Measurements from ENCODE around the gene LARGE2.
A peak's percentile ranks its signal among the peaks of the same experiment; 100 is the strongest.
"Not testable (repeated sequence)": the region's sequence is repeated elsewhere in the genome, so short reads cannot be mapped to it uniquely, and the experiment has no call there.

LARGE2 gene

DNA sequence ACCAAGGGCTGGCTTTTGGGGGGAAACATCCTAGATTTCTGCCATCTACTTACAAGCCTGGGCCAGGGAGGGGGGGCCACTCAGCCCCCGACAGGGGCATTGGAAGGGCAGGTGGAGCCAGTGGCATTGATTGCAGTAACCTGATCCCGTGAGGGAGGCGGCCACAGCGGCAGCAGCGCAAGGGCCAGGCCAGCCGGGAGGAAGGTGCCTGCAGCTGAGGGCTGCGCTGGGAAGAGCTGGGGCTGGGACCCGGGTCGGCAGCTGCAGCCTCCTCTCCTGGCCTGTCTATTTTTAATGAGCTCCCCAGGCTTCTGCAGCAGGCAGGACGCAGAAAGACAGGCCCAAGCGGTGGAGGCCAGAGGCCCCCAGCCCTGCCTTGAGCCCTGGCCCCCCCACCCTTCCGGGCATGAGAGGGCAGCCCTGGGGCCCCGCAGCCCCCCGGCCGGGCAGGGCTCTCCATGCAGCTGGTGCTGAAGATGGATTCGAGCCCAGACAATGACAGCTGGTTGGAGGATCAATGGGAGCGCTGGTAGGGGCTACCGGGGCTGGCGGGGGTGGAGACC lies 26.0 kb upstream of the LARGE2 start:
- DNase-seq: peak; percentile 82

DNA sequence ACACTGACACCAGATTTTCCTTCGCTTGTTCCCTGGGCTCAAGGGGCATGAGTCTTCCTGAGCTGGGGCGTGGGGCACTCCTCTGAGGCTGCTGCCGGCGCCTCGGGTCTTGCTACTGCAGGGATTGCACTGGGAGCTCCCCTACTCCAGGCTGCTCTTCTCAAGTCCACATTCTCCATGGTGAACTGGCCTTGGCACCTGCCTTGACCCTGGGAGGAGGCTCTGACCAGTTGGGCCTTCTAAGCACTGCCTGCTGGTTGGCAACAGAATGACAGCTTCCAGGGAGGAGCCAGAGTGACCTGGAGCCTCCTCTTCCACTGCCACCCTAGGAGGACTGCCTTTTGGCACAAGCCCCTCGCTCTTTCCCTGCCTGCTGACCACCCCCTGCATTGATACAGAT lies 24.9 kb upstream of the LARGE2 start:
- peak; percentile 37 for DNase-seq

DNA sequence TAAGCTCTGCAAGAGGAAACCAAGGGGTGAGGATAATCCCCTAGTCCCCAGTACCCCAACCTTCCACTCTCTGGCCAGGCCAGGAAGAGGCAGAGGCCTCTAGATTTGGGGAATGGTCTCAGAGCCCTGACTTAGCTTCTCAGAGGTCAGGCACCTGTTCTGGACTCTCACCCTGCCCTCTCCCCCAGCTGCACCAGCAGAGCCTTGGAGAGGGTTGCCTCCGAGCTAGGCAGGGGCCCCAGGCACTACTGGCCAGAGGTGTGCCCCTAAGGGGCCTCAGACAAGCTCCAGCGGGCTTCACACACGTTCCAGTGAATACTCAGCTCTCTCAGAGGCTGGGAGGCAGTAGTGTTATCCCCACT lies 23.4 kb upstream of the LARGE2 start:
- no peak for DNase-seq

DNA sequence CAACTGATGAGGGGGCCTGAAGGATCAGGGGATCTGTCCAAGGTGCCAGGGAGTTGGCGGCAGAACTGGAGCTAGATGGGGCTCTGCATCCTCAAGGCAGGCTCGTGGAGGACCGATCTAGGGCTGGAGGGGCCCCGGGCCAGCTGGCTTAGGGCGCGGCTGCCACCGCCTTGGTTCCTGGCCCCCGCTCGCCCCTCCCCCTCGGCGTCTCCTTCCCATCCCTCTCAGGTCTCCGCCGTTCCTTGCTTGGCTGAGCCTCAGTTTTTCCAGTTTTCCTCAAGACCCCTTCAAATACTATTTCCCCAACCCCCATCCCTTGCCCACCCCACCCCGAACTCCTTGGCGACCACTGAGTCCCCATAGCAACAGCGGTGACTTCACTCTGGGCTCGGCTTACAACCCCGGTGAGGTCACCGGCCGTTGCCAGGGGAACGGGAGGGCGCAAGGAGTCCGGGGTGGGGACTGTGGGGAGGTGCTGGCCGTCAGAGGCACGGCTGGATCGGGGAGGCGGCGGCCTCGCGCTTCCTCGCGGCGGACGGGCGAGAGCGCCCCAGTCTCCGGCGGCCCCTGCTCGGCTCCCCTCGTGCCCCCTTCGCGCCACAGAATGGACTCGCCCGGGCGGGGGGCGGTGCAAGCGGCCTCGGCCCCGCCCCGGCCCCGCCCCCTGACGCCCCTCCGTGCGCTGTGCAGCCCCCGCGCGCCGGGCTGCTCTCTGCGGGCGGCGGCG lies 22.8 kb upstream of the LARGE2 start:
- peak; percentile 94 for DNase-seq

DNA sequence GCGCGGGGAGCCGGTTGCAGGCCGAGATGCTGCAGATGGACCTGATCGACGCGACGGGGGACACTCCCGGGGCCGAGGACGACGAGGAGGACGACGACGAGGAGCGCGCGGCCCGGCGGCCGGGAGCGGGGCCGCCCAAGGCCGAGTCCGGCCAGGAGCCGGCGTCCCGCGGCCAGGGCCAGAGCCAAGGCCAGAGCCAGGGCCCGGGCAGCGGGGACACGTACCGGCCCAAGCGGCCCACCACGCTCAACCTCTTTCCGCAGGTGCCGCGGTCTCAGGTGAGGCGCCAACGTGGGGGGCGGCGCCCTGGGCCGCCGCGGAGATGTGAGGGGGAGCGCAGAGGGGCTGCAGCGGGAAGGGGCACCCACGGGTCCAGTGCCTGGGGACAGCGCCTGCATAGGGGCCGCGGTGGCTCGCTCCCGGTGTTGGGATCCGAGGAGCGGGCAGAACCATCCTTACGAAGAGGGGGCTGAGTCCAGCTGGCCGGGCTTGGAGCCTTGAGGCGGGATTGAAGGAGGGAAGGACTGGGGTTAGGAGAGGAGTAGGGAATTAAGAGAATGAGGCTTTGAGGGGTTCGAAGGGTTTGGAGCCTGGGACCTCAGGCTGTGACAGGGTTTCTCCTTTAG lies 22.2 kb upstream of the LARGE2 start:
- DNase-seq: peak; percentile 16

DNA sequence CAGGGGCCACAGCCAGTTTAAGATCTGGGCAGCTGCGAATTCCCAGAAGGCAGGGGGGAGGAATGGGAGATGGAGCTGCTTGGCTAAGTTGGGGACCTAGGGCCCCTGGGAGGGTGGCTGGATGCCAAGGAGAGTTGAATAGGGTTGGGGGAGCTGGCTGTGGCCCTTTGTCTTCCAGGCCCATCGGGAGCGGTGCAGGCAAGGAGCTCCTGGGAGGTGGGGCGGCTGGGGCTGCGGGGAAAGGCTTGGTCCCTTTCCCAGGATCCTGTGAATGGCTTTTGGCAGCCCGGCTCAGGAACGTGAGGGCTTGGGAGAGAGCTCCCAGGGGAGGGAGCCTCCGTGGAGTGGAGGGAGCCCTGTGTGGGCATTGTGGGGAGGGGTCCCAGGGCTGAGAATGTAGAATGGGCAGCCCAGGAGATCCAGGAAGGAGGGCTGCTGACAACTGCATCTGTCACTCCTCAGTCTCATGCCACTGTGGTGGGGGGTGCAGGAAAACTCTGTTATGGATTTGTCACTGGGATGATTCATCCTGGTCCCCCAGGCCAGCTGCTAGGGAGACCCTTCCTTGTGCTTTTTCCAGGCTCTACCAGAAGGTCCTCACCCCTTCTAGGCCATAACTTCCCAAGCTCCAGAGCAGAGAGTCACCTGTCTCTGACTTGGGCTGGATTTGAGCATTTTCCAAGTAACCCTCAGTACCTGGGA lies 21.4 kb upstream of the LARGE2 start:
- DNase-seq: no peak

DNA sequence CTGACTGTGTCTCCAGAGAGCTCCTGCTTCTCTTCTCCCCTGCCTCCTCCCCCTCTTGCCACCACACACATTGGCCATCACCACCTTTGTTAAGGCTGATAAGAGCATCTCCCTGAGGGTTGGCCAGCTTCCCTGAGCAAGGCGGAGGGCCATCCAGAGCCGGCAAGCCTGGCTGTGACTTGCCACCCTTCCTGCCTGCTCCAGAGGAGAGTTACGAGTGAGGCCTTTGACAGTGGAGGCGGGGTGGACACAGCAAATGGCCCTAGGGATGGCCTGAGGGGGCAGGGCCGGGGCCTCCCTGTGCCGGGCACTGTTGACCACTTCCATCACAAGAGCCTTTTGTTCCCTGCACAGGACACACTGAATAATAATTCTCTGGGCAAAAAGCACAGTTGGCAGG lies 20.8 kb upstream of the LARGE2 start:
- no peak for DNase-seq

DNA sequence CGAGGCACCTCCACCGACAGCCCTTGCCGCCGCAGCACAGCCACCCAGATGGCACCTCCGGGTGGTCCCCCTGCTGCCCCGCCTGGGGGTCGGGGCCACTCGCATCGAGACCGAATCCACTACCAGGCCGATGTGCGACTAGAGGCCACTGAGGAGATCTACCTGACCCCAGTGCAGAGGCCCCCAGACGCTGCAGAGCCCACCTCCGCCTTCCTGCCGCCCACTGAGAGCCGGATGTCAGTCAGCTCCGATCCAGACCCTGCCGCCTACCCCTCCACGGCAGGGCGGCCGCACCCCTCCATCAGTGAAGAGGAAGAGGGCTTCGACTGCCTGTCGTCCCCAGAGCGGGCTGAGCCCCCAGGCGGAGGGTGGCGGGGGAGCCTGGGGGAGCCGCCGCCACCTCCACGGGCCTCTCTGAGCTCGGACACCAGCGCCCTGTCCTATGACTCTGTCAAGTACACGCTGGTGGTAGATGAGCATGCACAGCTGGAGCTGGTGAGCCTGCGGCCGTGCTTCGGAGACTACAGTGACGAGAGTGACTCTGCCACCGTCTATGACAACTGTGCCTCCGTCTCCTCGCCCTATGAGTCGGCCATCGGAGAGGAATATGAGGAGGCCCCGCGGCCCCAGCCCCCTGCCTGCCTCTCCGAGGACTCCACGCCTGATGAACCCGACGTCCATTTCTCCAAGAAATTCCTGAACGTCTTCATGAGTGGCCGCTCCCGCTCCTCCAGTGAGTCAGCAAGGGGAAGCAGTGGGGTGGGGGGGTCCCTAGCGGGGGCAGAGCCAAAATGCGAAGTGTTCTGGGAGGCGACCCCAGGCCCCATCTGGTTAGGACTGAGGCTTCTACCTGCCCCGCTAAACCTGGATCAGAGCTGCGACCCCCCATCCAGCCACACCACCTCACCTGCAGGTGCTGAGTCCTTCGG lies 19.7 kb upstream of the LARGE2 start:
- no peak for DNase-seq

DNA sequence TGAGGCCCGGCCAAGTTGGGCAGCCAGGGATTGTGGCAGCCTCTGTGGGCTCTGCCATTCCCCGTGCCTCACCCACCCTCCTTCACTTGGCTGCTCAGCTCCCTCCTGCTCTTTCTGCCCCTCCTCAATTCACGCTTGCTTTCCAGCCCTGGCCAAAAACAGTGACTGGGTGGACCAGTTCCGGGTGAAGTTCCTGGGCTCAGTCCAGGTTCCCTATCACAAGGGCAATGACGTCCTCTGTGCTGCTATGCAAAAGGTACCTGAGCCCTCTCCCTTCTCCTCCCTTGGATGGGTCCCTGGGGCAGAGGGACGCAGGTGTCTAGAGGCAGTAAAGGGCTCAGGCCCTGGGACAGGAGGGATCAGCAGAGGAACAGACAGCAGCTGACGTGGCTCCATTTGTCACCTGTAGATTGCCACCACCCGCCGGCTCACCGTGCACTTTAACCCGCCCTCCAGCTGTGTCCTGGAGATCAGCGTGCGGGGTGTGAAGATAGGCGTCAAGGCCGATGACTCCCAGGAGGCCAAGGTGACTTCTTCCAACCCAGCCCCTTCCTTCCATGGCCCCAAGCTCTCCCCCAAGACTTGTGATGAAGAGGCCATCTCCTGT lies 18.0 kb upstream of the LARGE2 start:
- DNase-seq: no peak

DNA sequence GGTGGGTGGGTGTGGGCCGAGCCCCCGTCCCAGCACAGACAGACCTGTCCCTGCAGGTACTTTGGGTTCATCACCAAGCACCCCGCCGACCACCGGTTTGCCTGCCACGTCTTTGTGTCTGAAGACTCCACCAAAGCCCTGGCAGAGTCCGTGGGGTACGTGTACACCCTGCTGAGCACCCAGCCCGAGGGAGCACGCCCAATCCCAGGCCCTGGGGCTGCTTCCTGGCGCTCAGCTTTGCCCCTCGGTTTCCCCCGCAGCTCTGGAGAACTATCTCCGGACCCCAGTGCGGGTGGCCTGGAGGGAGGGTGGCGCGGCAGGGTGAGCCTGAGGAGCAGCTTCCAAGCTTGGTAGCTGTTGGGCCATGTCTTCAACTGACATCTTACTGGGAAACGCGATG lies 17.4 kb upstream of the LARGE2 start:
- DNase-seq: no peak

DNA sequence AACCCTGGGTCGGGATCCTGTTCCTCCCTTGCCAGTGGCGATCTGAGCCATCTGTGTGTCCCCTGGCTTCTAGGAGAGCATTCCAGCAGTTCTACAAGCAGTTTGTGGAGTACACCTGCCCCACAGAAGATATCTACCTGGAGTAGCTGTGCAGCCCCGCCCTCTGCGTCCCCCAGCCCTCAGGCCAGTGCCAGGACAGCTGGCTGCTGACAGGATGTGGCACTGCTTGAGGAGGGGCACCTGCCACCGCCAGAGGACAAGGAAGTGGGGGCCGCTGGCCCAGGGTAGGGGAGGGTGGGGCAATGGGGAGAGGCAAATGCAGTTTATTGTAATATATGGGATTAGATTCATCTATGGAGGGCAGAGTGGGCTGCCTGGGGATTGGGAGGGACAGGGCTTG lies 16.9 kb upstream of the LARGE2 start:
- DNase-seq: not testable (repeated sequence)

DNA sequence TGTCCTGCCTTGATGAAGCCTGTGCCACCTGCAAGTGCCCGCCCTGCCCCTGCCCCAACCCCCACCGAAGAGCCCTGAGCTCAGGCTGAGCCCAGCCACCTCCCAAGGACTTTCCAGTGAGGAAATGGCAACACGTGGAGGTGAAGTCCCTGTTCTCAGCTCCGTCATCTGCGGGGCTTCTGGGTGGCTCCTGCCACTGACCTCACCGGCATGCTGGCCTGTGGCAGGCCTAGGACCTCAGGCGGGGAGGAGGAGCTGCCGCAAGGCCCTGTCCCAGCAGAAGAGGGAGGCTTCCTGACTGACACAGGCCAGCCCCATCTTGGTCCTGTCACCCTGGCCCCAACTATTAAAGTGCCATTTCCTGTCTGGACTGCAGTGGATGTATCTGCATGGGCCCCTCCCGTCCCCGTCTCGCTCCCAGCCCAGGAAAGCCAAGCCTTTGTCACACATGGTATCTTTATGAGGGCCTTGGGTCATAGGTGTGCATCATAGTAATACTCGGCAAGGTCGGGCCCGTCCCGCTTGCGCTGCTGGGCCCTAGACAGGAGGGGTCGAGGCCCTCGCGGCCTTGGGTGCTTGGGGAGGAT lies 16.3 kb upstream of the LARGE2 start:
- DNase-seq: peak; percentile 28

DNA sequence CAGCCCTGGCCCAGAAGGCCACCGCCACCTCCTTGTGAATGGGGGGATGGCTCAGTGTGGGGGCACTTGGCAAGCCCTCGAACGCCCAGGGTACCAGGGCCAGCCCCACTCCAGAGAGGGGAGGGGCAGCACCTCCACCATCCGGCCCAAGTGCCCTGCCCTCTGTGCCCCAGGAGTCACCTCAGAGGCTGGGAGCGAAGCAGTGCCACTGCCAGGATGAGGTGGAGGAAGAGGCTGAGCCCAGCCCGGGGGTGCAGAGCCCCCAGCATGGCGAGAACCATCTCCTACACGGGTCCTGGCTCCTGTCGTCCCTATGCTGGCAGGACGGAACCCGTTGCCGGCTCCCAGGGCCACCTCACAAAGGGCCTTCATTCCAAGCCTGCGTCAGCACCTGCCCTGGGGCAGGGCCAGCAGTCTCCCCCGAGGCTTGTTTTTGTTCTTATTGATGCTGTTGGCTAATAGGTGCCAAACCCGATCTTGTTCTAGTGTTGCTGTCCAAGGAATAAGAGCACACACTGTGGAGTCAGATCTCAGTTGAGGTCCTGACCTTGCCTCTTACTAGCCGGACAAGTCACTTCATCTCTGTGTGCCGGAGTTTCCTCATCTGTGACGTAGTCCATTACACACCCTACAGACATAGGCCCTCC lies 15.4 kb upstream of the LARGE2 start, which contains the start of gene FREY1:
Gene FREY1, minus strand, starts transcription at position 307 of the 647 bp plus-strand sequence. Its CDS starts 26 bp downstream, at position 281.
- no peak for DNase-seq

DNA sequence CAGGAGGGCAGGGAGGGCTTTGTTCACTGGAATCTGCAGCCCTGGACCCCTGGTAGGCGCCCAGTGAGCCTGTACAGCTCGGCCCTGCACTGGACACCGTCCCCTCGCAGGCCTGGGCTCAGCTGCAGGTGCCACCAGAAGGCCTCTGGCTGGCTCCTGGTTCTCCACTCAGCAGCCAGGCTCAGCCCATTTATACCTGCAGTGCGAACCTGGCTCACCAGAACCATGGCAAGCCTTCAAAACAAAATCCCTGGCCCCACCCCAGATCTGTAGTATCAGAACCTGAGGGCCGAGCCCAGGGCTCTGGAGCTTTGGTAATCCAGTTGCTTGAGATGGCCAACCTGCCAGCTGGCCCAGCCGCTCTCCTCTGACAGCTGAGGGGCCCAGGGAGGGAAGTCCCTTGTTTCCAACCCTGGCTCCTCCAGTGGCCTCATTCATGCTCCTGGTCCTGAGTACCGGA lies 14.5 kb upstream of the LARGE2 start:
- DNase-seq: peak; percentile 14

DNA sequence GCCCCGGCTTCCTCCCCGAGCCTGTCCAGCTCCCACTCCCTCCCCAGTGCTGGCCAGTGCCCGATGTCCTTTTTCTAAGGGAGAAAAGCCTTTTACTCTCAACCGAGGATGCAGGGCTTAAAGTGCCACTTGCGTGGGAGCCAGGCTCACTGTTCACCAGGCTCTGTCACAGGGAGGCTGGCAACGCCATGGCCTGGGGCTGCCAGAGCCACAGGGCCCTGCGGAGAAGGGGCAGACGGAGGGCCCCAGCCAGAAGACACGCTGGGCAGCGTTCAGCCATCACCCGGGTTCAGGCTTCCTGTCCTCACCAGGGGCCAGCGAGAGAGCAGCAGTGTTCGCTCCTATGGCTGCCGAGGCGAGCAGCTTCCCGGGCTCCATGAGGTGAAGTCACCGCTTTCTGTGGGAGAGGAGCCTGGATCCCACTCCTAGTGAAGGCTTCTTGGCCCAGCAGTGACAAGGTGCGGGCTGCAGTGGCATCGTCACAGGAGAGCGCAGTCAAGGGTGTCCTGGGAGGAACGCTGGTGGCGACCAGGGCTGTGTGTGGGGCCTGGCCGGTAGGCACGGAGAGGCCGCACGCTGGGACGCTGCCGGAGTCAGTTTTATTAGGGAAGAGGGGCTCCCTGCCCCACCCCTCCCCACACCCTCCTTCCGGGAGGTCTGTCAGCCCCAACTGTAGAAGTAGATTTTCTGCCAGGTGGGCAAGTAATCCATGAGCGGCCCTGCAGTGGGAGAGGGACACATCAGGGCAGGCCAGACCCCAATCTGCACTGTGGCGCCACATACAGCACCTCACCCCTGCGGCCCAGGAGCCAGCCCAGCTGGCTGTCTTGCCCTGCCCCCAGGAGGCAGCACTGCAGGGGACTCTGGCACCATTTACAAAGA lies 12.6 kb upstream of the LARGE2 start:
- no peak for DNase-seq

DNA sequence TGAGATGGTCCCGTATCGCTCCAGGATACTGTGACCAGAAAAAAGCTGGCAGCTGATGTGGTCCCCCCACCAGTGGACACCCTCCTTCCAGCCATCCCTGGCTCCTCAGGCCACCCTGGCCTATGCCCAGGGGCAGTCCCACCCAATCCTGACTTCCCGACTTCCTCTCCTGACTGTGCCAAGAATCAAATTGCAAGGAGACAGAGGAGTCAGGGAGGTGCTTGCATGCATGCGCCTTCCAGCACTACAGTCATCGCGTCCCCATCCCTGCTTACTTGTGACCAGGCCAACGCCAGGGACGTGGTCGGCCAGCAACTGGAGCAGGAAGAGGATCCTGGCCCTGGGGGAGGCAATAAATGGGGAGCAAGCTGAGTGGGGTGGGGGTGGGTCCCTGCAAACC lies 11.8 kb upstream of the LARGE2 start:
- no peak for DNase-seq

DNA sequence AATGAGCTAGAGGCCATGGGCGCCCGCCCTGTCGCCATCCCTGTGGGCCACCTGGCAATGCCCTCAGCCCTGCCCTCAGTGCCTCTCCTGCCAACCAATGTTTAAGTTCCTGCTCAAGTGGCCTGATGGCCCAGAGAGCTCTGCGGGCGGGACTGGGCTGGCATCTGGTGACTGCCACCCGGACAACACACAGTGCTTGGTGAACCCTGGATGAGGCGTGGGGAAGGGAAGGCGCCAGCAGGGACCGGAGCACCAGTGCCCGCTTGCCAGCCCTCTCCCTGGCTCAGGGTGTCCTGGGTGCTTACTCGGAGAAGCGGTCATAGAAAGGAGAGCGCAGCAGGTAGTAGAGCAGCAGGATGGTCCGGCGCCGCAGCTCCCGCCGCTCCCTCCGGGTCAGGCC lies 8.9 kb upstream of the LARGE2 start:
- no peak for DNase-seq

DNA sequence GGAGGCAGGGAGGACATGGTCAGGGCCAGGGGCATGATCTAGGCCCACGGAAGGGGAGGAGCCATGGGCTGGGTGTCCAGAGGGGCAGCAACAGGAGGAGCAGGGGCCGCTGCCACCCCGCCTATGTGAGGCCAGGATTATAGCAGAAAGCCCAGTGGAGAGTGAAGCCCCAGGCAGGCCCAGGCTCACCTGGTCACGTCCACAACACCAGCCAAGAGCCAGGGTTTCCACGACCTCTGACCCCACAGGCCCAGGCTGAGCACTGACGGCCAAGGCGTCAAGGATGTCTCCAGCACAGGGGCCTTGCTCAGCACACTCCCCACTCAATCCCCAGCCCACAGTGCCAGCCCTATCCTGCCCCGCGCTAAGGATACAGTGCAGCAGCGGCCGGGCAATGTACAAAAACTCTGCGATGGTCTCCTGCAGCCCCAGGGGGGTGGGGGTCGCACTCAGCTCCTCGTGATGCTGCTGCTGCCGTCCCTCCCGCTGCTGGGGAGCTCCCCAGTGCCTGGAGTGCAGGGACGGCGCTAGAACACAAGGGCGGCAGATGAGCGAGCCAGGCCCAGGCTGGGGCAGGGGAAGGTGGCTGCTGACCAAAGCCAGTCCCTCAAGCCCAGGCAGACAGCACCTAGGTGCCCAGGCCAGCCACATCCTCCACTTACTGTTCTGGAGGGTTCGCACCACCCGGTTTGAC lies 8.4 kb upstream of the LARGE2 start:
- no peak for DNase-seq

DNA sequence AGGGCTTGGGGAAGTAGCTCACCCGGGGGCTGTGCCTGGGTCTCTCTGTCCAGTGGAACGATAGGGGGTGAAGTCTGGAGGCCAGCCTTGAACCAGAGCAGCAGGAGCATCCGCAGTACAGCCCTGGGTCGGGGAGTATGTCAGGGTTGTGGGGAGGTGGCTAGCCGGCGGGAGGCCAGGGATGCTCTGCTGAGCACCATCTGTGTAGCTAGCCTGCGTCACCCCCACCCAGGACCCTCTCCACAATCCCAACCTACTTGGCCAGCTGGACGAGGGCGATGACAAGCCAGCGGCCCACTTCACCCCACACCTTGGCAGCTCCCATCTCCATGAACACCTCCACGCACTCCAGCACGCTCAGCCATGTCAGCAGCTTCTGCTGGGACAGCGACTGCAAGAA lies 7.0 kb upstream of the LARGE2 start:
- DNase-seq: no peak

DNA sequence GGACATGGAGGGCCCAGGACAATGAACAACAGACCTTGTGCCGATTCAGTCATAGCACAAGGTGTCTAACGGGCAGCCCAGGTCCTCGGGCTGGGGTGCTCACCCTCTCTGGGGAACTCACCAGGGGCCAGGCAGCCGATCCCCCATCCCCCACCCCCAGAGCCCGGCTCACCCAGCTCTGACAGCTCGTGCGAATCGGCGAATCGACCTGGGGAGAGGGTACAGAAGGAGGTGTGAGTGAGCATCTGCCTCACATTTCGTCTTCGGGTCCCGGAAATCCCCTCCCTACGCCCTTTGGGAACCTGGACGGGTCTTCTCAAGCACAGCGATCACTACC lies 5.2 kb upstream of the LARGE2 start:
- peak; percentile 54 for DNase-seq
